Left cardiac atrium (tissue), 4 donors: ENCODE data around the gene TMEM243. TPM values are rescaled to one million over a fixed set of nuclear protein-coding genes. Genes with fewer than 3 reads are reported as not detected.

Experiments used
- ATAC-seq, 2 donors: fragments of 200-7000 bp; cut with Tn5 transposase; one replicate each; pipeline ENCODE4 v1.9.1; 2020; ENCODE audit warnings: mild to moderate bottlenecking in 2 of 2, moderate library complexity in 2 of 2
- DNase-seq: peaks from one replicate; pipeline ENCODE4 v3.0.0-alpha.2; 2020
- intact Hi-C, 2 donors: fragments of 100-400 bp; cut with DNase I; formaldehyde crosslinking; loops; one replicate each; pipeline versions ENCODE4 v1.14.1 to v1.15.1; 2022 to 2023
- total RNA-seq, 2 donors: library from RNA; stranded (reverse); fragmentation: NEBNext Ultra II Directional; extraction: Animal tissue kit (Norgen Biotek cat#: 25700); gene quantifications; one replicate each; pipeline ENCODE4 v1.2.1, GENCODE V29; 2021
- donor health status: DM: no; HTN: yes; CAD: no.
- donor health status: DM: no; HTN: yes; CAD: no; lungs with severe emphysema.
- donor health status: DM: yes; HTN: yes; CAD: no.
- donor health status: Dilated cardiomyopathy.

Gene TMEM243
- total RNA-seq, 2 donors from 2014 or later = 11.9 to 12.2 TPM

DNA sequence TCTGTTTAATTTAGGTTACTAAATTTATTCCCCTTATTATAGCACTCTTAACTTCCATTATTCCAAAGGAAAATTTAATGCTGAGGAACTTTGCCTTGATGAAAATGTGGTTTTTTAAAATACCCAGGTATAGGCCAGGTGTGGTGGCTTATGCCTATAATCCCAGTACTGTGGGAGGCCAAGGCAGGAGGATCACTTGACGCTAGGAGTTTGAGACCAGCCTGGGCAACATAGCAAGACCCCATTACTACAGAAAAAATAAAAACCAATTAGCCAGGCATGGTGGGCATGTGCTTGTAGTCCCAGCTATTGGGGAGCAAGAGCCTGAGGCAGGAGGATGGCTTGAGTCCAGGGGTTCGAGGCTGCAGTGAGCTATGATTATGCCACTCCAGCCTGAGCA is 32.4 kb downstream of the TMEM243 start:
- DNase-seq (no peak), ATAC-seq (no peak)
- intact Hi-C loops = no loop called here

DNA sequence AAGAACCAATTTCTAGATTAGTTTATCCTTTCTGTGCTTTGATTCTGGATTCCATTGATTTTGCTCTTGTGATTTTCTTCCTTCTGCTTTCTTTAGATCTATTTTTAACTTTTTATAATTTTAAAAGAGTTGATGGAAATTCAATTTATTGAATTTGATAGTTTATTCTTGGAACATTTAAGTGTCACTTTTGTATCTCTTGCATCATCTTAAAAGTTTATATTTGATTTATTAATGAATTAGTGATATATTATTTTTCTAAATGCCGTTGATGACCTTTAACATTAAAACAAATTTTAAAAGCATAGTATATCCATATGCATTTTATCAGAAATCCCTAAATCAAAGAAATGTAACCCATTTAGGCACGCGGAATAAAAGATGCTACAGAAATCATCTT is 40.4 kb downstream of the TMEM243 start:
- no peak for DNase-seq
- no peak for ATAC-seq
- intact Hi-C loops = no loop called here

DNA sequence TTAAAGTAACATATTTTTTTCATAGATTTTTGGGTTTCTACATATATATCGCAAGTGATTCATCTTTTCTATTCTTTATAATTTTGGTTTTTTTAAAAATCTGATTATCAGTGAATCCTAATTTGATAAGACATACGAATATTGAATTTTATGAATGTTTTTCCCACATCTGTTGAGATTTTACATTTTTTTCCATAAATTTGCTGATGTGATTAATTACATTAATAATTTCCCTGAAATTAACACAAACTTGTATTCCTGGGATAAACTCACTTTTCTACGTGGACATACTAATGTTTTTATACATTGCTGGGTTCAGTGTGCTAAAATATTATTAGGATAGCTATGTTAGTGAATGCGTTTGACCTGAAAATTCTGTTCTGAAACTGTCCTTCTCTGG is 41.2 kb downstream of the TMEM243 start:
- DNase-seq (no peak), ATAC-seq (no peak)
- intact Hi-C loops = no loop called here

DNA sequence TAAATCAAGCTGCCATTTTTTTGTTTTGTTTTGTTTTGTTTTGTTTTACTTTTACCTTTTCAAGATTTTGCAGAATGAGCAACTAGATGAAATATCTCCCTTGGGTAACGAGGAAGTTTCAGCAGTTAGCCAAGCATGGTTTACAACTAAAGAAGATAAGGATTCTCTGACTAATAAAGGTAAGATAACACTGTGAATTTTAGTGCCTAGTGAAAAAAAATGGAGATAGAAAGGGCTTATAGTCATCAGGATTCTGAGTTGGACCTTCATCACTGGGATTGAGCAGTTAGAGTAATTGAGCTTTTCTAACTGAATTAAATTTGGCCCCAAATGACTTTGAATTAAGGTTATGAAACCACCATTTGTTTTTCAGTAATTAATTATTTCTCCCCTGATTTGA is 46.1 kb downstream of the TMEM243 start:
- ATAC-seq (peak in 1 of 2 donors; percentile 68), DNase-seq (no peak)
- intact Hi-C loops = no loop called here

DNA sequence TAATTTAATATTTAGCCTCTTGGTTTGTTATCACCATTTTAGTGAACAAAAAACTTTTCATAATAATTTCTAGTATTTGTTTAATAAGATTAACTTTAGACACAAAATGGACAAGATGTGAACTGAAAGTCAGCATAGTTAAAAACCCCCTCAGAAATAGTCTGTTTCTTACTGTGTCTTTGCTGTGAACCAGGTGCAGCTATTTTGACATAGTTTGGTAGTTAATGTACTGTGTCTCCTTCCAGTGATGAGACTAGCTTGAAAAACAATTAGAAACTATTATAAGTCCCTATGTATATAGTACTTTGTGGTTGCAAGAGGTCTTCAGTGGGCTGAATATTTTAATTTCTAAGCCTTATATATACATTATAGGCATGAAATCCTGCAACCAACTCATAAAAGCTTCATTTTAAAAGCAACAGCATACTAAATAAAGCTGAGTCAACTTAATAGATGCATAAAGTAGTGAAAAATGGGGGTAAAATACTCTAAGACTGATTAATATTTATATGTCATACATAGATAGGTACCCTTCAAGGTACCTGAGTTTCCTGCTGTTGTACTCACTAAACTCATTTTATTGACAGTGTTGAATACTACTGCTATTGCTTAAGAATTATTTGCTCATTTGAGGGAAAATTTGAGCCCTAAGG is 48.1 kb downstream of the TMEM243 start:
- DNase-seq = no peak
- intact Hi-C loops = no loop called here
- ATAC-seq = no peak

DNA sequence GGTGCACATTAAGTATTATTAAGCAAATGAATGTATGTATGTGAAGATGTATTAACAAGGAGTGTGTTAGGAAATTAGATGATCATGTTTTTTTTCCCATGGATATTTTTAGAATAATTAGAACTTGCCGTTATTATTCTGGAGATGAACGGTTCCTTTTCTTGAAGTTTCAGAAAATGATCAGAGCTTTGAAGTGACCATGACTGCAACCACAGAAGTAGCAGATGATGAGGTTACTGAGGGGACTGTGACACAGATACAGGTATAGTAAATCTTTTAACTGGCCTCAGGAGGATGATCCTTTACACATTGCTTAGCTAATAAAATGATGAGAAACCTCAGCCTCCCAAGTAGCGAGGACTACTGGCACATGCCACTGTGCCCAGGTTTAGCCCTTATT is 48.7 kb downstream of the TMEM243 start:
- no peak for ATAC-seq
- intact Hi-C loops = no loop called here
- DNase-seq = no peak

DNA sequence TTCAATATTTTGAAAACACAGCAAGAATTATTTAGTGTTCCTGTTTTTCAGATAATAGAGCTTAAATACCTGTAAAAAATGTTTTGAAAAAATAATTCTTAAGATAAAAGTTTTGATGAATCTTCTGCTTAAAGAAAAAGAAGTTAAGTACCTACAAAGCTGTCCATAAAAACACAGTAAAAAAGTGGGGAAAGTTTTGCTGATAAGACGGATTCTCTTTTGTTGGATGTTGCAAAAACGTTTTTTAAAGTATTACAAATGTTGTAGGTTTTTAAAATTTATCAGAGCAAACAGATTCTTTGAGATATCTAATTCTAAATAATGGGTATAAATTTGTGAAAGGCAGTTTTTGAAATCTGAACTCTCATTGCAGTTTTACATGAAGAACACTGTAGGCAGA is 55.1 kb downstream of the TMEM243 start:
- DNase-seq (no peak), ATAC-seq (no peak)
- intact Hi-C loops = no loop called here

DNA sequence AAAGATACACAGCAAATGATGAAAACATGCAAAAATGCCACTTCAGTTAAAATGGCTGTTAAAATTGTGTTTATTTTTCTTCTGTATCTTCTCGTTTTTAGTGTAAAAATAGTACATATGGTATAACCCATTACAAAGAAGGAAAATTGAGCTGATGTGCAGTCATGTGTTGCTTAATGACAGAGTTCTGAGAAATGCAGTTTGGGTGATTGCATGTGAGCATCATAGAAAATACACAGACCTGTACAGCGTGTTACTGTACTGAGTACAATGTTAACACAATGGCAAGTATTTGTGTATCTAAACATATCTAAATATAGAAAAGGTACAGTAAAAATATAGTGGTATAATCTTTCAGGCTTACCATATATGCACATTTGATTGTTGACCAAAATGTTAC is 60.0 kb downstream of the TMEM243 start:
- intact Hi-C loops = loop anchor here in 1 of 2 donors (10.0 kb wide), 2 partner anchors 55 to 185 kb away; partner anchors contain the start of genes CROT and TMEM243
- no peak for DNase-seq
- no peak for ATAC-seq

DNA sequence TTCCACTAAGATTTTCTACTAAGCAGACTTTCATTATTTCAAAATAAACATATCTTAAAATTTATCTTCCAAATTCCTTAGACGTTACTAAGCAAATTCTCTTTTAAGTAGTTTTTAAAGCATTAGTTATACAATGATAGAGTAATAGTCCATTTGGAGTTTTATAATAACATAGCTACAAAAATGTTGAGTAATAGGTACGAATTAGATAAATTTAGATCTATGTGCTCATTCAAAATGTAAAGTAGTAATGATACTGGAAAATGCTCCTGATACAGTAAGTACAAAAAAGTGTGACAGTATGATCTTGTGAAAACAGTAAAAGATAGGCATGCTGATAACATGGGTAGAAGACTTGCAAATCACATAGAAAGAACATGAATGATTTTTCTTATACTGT is 62.8 kb downstream of the TMEM243 start:
- ATAC-seq = no peak
- intact Hi-C loops = loop anchor here in 1 of 2 donors (10.0 kb wide), 2 partner anchors 58 to 188 kb away; partner anchors contain the start of genes CROT and TMEM243

DNA sequence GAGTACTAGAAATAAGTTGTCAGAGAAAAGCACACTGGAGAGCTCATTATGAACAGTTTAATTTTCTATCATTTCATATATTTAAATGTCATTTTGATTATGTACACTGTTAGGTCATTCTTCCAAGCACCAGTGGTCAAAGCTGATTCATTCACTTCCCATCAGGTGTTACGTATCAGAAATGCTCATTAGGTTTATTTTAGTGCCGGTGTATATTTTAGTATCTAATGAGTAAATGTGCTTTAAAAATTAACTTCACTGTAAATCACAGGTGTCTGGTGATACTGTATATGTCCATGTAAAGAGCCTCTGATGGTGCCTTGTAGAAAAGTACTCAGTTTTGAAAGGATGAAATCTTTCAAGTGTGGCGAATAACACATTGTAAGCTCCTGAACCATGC is 63.7 kb downstream of the TMEM243 start:
- intact Hi-C loops = loop anchor here in 1 of 2 donors (10.0 kb wide), 2 partner anchors 59 to 189 kb away; partner anchors contain the start of genes CROT and TMEM243
- DNase-seq = no peak
- ATAC-seq = no peak

More for the DNA sequence above, 62.8 kb downstream of the TMEM243 start:
- no peak for DNase-seq

DNA sequence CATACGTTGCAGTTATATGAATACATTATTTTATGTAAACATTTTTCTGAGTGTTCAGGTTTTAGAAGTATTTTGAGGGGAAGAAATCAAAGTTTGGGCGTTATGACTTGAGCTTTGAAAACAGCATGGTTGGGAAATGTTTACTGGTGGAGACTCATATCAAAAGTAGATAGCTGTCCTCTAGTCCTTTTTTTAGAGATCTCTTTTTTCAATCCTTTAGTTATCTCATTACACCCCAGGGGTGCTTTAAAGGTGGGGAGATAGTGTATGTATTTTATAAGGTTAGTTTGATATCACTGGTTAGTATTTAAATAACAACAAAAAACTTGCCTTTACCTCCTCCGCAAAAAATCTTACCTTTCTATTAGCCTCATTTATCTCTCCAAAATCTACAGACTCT is 65.0 kb downstream of the TMEM243 start:
- intact Hi-C loops = loop anchor here in 1 of 2 donors (10.0 kb wide), 2 partner anchors 60 to 190 kb away; partner anchors contain the start of genes CROT and TMEM243
- no peak for ATAC-seq
- no peak for DNase-seq

DNA sequence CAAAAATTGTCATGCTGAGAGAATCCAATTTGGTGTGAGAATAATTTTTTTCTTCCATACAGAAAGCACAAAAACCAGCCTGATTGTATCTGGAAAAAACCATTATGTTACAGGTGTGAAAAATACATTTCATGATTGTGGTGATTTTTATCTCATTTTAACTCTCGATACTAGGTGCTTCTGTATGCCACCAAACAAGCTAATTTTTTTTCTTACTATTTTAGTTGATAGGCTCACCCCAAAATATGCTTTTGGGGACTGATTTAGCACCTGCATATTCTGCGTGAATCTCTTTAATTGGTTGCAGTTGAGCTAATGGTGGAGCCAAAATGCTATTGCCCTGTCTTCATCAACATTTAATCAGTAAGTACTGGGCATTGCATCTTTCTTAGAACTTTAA is 65.4 kb downstream of the TMEM243 start:
- intact Hi-C loops = loop anchor here in 1 of 2 donors (10.0 kb wide), 2 partner anchors 61 to 191 kb away; partner anchors contain the start of genes CROT and TMEM243
- ATAC-seq (no peak), DNase-seq (no peak)

DNA sequence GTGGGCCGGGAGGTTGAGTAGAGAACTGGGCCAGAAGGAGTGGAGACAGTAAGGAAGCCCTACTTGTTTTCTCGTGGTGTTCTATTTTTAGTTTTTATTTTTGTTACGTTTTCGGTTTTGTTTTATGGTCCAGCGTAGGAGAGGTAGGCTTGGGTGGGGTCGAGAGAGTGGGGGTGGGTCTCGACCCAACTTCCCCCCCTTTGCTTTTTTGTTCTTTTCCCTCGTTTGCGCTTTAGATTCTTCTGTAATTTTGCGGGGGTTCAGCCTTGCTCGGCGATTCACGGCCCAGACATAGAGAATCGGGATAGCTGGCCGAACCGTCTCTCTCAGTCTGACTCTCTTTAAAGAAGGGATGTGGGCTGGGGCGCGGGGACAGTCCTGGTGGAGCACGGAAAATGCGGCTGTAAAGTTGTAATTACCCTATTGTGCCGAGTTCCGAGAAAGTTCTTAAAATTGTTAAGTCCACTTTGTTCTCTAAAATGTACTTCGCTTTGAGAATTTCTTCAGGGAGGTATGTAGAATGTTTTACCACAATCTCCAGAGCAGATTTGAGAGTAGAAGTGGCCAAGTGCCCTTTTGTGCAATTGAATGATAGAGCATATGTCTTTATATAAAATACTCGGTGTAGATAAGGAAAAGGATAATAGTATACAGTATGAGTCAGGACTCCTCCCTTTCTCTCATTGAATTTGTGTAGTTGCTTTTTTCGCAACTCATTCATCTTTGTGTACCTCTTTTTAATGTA is 66.5 kb downstream of the TMEM243 start:
- peak; percentile 50 for DNase-seq
- intact Hi-C loops = loop anchor here in 1 of 2 donors (10.0 kb wide), 2 partner anchors 62 to 192 kb away; partner anchors contain the start of genes CROT and TMEM243
- peak; percentile 5 to 20 for ATAC-seq

DNA sequence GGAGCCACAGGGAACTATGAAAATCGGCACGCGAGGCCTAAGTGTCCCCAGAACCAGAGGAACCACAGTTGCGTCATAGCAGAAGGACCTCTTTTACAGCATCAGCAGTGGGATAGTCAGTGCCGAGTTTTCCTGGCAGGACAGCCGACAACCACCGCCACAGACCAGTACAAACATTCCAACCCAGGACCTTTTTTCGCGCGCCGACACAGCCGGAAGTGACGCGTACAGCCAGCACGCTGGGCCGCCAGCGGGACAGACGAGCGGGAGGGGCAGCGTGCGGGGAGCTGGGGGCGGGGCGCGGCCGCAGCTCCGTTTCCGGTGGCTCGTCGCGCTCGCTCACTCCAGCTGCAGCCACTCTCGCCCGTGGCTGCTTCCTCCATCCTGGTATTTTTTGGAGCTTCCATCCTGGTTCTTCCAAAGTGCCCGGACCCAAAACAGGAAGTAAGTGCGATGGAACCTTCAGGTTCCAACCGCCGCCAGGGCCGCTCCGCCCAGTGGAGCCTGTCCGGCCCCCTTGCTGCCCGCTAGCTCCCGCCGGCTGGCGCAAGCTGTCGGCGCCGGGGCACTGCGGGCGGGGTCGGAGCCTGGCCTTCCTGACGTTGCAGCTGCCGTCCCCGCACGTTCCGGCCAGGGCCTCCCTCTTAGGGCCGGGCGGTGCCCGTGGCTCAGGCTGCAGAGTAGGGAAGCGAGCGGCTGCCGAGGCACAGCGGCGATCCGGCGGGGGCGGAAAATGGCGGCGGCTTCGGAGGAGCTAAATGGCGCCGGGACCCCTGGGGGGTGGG is 67.2 kb downstream of the TMEM243 start, which contains the start of gene DMTF1:
TSS of gene DMTF1 (plus strand) at position 342 of the 785 bp plus-strand sequence. CDS start 12,489 bp downstream, outside the sequence.
- DNase-seq (peak; percentile 96), ATAC-seq (peak; percentile 97 to 98)
- intact Hi-C loops = loop anchor here in 1 of 2 donors (10.0 kb wide), 2 partner anchors 62 to 192 kb away; partner anchors contain the start of genes CROT and TMEM243

DNA sequence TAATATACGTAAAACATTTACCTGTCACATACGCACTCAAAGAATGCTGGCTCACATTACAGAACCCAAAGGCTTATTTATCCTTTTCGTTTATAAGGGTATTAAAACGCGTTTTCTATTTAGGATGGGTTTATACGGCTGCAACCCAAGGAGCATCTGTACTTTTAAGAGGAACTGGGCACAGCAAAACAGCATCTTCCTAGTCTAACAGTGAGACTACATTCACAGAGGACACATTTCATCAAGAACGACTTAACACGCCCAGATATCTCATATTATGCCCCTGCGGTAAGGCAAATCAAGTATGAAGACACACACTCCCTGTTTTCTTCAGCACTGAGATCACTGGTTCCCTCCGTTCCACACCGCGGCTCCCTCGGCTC is 67.8 kb downstream of the TMEM243 start:
- DNase-seq (no peak), ATAC-seq (no peak)
- intact Hi-C loops = loop anchor here in 1 of 2 donors (10.0 kb wide), 2 partner anchors 63 to 193 kb away; partner anchors contain the start of genes CROT and TMEM243

DNA sequence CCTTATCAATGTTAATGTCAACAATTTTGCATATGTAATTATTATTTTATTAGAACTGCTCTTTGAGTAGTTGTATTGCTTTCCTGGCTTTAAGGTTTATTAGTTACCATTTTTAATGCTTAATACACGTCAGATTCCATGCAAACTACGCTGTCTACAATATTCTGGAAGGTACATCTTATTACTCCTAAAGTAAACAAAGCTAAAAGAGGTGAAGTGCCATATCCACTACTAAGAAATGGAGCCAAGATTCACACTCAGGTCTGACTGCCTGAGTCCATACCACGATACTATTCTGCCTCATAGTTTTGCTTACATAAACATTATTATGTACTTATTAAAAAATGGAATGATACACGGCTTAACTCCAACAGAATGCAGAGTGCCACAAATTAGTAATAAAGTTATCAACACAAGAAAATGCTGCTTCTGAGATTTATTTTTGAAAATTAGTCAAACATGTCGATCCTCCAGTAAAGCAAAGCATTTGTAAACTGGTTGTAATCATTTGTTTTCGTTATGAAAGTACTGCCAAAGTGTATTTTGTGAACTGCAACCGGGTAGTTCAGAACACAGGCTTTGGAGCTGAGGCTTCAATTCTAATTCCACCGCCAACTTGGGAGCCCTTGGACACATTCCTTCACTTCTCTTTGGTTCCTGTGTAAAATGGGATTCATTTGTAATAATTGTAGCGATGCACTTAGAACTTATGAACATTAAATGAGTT is 68.4 kb downstream of the TMEM243 start:
- intact Hi-C loops = loop anchor here in 1 of 2 donors (10.0 kb wide), 2 partner anchors 64 to 194 kb away; partner anchors contain the start of genes CROT and TMEM243
- ATAC-seq = no peak
- no peak for DNase-seq

DNA sequence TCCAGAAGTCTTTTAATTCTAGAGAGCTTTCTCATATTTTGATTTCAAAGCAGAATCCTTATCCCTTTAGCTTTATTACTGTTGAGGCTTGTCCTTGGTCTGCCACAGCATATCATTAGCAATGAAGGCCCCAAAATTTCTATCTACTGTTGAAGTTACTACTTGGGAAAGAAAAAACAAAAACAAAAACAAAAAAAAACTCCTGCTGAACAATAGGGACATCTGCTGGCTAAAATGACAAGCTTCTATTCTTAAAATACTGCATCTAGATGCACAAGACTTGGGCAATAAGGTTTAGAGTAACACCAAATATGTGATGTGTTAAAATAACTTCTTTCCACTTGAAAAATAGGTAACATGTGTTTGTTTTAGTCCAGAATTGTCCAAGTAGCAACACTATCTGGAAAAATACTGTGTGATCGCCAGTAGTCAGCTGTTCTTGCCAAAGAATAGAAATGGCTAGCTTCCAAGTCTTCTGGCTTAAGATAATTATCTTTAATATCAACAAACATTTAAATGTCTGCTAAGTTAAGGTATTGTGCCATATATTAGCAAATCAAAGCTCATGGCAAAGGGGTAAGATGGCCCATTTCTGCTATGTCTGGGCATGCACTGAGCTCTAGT is 71.1 kb downstream of the TMEM243 start:
- DNase-seq = no peak
- no peak for ATAC-seq
- intact Hi-C loops = loop anchor here (1.0 to 5.0 kb wide), 2 partner anchors 208 to 211 kb away; no protein-coding TSS in a partner anchor

DNA sequence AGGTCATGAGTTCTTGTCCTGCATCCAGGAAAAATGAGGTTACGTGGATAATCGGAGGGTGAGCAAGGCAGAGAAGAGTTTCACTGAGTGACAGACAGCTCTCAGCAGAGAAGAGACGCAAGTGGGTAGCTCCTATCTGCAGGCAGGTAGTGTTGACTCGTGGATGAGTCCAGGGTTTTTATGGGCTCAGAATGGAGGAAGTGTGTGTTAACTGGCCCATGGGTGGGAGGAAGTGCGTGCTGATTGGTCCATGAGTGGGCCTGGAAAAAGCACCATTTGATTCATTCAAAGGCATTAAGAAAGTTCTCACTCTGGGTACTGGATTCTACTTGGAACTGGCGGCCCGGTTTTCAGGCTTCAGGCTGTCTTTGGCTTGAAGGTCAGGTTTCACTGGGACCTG is 72.0 kb downstream of the TMEM243 start:
- intact Hi-C loops = loop anchor here in 1 of 2 donors (5.0 kb wide), 1 partner anchor 210 kb away; no protein-coding TSS in a partner anchor
- no peak for DNase-seq

More for the DNA sequence above, 72.0 kb downstream of the TMEM243 start:
- no peak for ATAC-seq
